ENCODE results near the gene SLC35F4. TPM values are rescaled to one million over a fixed set of nuclear protein-coding genes. Genes with fewer than 3 reads are reported as not detected.

Gene SLC35F4
- total RNA-seq, 1 experiment from 2014 or later: not detected

DNA sequence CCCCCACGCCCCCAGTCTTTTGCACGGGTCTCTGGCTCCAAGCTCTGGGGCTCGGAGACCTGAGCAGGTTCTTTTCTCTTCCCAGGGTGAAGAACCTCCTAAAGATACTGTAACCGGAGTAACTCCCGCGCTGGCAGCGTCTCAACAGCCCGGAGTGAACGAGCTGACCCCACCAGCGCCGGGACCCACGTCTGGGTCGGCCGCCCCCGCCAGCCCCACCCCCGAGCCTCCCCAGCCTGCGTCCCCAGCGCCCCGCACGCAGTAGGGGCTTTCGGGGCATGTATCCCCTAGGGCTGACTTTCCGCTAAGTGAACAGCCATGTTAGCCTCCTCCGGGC, 858 bp downstream of the SLC35F4 start:
- ChIA-PET CTCF (no interaction called here), RAD21 (ENCODE audit: low non-redundant PET in 1 of 2, low total read pairs in 2 of 2, uncharacterized antibody in 2 of 2, unreplicated experiment in 2 of 2) (no interaction called here)
- no TSS peak for BruUV-seq (replicated peaks)

More for the DNA sequence above, 858 bp downstream of the SLC35F4 start:
- no peak overlapping the region for H3K27ac ChIP-seq (ENCODE audit: low read depth, low read length)
- no peaks in the 10 kb centered on the region for H3K79me2 ChIP-seq (ENCODE audit: insufficient read depth, low read length)
- H3K9me3 ChIP-seq (ENCODE audit: control insufficient read depth in 1 of 2, insufficient read depth in 1 of 2, low read depth in 1 of 2, low read length in 2 of 2): no peaks in the 10 kb centered on the region
- H3K4me1 ChIP-seq (ENCODE audit: control insufficient read depth in 1 of 2, insufficient read depth in 2 of 2, low read length in 2 of 2): no peaks in the 10 kb centered on the region
- H3K9ac ChIP-seq (ENCODE audit: low read length): no peak overlapping the region
- TF ChIP-seq ZNF274 (IDR thresholded peaks at IDR 0.05; ENCODE audit: low read depth, low read length) (no peak), JUND (IDR thresholded peaks at IDR 0.05) (no peak), SIN3A (IDR thresholded peaks at IDR 0.05; ENCODE audit: low read depth) (no peak), SRF (IDR thresholded peaks at IDR 0.05; ENCODE audit: low read depth) (no peak), MAX (IDR thresholded peaks at IDR 0.05) (no peak), EZH2phosphoT487 (IDR thresholded peaks at IDR 0.05; ENCODE audit: borderline replicate concordance) (no peak), EGR1 (IDR thresholded peaks at IDR 0.05; ENCODE audit: low read depth) (no peak), REST (IDR thresholded peaks at IDR 0.05; ENCODE audit: low read depth) (no peak), TCF7L2 (IDR thresholded peaks at IDR 0.05; ENCODE audit: borderline replicate concordance, extremely low read depth, insufficient read depth, insufficient read length) (no peak), YY1 (IDR thresholded peaks at IDR 0.05; ENCODE audit: extremely low read depth, insufficient replicate concordance, low read depth, low read length) (no peak), FOSL1 (IDR thresholded peaks at IDR 0.05; ENCODE audit: low read depth) (no peak), CBX3 (IDR thresholded peaks at IDR 0.05; ENCODE audit: low read depth) (no peak), POLR2AphosphoS5 (IDR thresholded peaks at IDR 0.05; ENCODE audit: low read depth, low read length) (no peak), SP1 (IDR thresholded peaks at IDR 0.05; ENCODE audit: low read depth) (no peak), ZFX (IDR thresholded peaks at IDR 0.05) (no peak), CTCF (IDR thresholded peaks at IDR 0.05 in 2 of 3, conservative IDR thresholded peaks at IDR 0.05 in 1 of 3; ENCODE audit: borderline replicate concordance in 1 of 3, insufficient read depth in 1 of 3, low read depth in 2 of 3, low read length in 2 of 3) (no peak), POLR2A (IDR thresholded peaks at IDR 0.05; ENCODE audit: borderline replicate concordance, extremely low read depth, insufficient read depth, insufficient read length) (no peak), EZH2 (IDR thresholded peaks at IDR 0.05) (no peak), ELF1 (IDR thresholded peaks at IDR 0.05; ENCODE audit: borderline replicate concordance, low read depth) (no peak)
- ATAC-seq (no peak), DNase-seq (ENCODE audit: low read depth, low spot score) (no peak)
- H3K4me3 ChIP-seq (replicated peaks in 1 of 2; ENCODE audit: low read depth in 1 of 2, low read length in 2 of 2): no peak overlapping the region
- H2AFZ ChIP-seq (ENCODE audit: low read depth, low read length, poor library complexity, severe bottlenecking): no peak overlapping the region
- POLR2A ChIA-PET: no interaction called here
- H3K27me3 ChIP-seq (ENCODE audit: insufficient read depth, low read length): peaks cover 4% of the 10 kb centered on the region; the same call in 1 of the 2 replicates
- intact Hi-C loops (cut with micrococcal nuclease): no loop called here
- no peaks in the 10 kb centered on the region for H3K36me3 ChIP-seq (ENCODE audit: control insufficient read depth in 1 of 2, insufficient read depth in 2 of 2, low read length in 2 of 2)
- no peak overlapping the region for H3K4me2 ChIP-seq (ENCODE audit: low read length)
- H4K20me1 ChIP-seq (ENCODE audit: insufficient read depth): no peaks in the 10 kb centered on the region
- H3K9me2 ChIP-seq (ENCODE audit: insufficient read depth): no peaks in the 10 kb centered on the region
